ENCODE measurements around the gene PHC1. TPM values are rescaled to one million over a fixed set of nuclear protein-coding genes. Genes with fewer than 3 reads are reported as not detected.
A peak's percentile ranks its signal among the peaks of the same experiment; 100 is the strongest.
"Not testable (repeated sequence)": the region's sequence is repeated elsewhere in the genome, so short reads cannot be mapped to it uniquely, and the experiment has no call there.

Gene PHC1
- total RNA-seq, 1 donor, result 26.9 TPM

DNA sequence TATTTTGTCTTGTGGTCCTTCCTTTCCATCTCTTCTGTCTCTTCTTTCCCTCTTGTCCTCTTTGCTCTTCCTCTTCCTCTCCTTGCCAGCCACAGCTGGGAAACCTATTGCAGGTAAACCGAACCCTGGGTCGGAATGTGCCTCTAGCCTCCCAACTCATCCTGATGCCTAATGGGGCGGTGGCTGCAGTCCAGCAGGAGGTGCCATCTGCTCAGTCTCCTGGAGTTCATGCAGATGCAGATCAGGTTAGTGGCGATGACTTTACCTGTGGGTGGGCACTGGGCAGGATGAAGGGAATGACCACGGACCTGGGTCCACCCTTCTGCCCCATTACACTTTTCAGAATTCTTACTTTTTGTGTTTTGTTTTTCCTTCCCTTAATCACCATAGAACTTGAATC is 8.2 kb downstream of the PHC1 start:
- no peak overlapping the region for H3K4me3 ChIP-seq (ENCODE audit: low read length)
- H3K27me3 ChIP-seq (ENCODE audit: insufficient read depth, low read length), result no peaks in the 10 kb centered on the region
- no peaks in the 10 kb centered on the region for H3K4me1 ChIP-seq (ENCODE audit: insufficient read depth, low read length)
- no peaks in the 10 kb centered on the region for H3K9me3 ChIP-seq (ENCODE audit: low read depth, low read length)

DNA sequence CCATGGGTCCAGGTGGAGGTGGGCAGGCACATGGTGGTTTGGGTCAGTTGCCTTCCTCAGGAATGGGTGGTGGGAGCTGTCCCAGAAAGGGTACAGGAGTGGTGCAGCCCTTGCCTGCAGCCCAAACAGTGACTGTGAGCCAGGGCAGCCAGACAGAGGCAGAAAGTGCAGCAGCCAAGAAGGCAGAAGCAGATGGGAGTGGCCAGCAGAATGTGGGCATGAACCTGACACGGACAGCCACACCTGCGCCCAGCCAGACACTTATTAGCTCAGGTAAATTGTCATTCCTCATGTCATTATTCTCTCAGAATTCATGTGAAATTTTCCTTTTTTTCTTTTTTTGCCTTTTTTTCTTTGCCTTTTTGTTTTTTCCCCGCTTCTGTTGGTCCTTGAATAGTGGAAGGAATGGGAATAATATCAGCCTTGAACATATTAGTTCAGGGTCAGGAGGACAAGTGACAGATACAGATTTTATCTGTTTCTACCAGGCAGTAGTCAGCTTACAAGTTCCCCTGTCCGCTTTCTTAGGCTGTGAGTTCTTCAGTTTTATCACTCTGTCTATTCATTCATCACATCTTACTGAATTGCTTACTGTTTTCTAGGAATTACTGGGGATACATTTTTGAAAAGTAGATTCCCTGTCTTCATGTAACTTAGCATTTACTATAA is 16.5 kb downstream of the PHC1 start:
- H3K4me1 ChIP-seq (ENCODE audit: insufficient read depth, low read length); H3K4me3 ChIP-seq (ENCODE audit: low read length); H3K27me3 ChIP-seq (ENCODE audit: insufficient read depth, low read length); H3K9me3 ChIP-seq (ENCODE audit: low read depth, low read length): not testable (repeated sequence)

DNA sequence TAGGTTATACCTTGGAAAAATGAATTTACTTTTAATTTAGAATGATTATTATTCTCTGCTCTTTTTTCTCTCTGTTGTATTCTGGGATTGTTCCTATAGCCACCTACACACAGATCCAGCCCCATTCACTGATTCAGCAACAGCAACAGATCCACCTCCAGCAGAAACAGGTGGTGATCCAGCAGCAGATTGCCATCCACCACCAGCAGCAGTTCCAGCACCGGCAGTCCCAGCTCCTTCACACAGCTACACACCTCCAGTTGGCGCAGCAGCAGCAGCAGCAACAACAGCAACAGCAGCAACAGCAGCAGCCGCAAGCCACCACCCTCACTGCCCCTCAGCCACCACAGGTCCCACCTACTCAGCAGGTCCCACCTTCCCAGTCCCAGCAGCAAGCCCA is 18.2 kb downstream of the PHC1 start:
- not testable (repeated sequence) for H3K4me3 ChIP-seq (ENCODE audit: low read length); H3K4me1 ChIP-seq (ENCODE audit: insufficient read depth, low read length); H3K9me3 ChIP-seq (ENCODE audit: low read depth, low read length); H3K27me3 ChIP-seq (ENCODE audit: insufficient read depth, low read length)

DNA sequence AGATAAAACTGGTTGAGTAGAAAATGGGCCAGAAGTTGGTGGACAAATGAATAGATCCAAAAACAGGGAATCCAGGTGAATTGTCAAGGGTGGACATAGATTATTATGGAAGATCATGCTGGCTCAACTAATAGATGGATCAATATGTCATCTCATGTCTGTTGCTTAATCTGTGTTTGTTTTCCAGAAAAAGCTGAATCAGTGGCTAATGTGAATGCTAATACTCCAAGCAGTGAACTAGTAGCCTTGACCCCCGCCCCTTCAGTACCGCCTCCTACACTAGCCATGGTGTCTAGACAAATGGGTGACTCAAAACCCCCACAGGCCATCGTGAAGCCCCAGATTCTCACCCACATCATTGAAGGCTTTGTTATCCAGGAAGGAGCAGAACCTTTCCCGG is 19.8 kb downstream of the PHC1 start:
- not testable (repeated sequence) for H3K4me1 ChIP-seq (ENCODE audit: insufficient read depth, low read length); H3K4me3 ChIP-seq (ENCODE audit: low read length); H3K27me3 ChIP-seq (ENCODE audit: insufficient read depth, low read length); H3K9me3 ChIP-seq (ENCODE audit: low read depth, low read length)

DNA sequence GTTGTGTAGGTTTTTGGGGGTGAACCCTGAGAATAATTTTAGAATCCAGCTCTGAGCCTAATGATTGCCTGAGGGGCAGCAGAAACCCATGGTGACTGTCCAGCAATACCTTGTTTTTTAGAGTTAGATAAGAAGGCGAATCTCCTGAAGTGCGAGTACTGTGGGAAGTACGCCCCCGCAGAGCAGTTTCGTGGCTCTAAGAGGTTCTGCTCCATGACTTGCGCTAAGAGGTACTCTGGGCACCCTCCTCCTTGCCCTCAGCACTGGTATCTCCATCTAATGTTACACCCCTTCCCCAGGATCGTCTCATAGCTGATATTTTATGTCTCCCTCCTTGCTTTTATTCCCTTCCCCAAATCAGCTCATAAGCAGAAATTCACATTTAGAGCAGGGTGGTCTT is 22.4 kb downstream of the PHC1 start:
- Histone ChIP-seq H3K27me3 (ENCODE audit: insufficient read depth, low read length) (no peaks in the 10 kb centered on the region), H3K4me1 (ENCODE audit: insufficient read depth, low read length) (no peaks in the 10 kb centered on the region), H3K4me3 (ENCODE audit: low read length) (no peak overlapping the region), H3K9me3 (ENCODE audit: low read depth, low read length) (no peaks in the 10 kb centered on the region)

DNA sequence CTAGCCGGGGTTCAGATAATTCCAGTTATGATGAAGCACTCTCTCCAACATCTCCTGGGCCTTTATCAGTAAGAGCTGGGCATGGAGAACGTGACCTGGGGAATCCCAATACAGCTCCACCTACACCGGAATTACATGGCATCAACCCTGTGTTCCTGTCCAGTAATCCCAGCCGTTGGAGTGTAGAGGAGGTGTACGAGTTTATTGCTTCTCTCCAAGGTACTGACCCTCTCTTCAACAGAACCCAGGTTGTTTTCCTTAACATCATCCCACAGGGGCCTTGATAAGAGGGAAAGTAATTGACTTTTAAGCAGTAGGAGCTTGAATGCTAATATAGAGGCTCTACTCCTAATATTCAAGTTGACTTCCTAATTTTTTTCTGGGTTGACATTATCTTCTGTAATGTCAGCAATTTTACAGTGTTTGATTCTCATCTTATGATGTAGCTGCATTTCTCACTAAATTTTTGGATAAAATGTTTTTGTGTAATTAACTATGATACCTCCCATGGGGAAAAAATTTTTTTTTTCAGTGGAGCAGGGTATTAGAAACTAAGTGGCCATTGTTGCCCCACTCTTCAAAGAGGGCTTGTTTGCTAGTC is 23.6 kb downstream of the PHC1 start:
- H3K9me3 ChIP-seq (ENCODE audit: low read depth, low read length); H3K27me3 ChIP-seq (ENCODE audit: insufficient read depth, low read length); H3K4me3 ChIP-seq (ENCODE audit: low read length); H3K4me1 ChIP-seq (ENCODE audit: insufficient read depth, low read length): not testable (repeated sequence)

DNA sequence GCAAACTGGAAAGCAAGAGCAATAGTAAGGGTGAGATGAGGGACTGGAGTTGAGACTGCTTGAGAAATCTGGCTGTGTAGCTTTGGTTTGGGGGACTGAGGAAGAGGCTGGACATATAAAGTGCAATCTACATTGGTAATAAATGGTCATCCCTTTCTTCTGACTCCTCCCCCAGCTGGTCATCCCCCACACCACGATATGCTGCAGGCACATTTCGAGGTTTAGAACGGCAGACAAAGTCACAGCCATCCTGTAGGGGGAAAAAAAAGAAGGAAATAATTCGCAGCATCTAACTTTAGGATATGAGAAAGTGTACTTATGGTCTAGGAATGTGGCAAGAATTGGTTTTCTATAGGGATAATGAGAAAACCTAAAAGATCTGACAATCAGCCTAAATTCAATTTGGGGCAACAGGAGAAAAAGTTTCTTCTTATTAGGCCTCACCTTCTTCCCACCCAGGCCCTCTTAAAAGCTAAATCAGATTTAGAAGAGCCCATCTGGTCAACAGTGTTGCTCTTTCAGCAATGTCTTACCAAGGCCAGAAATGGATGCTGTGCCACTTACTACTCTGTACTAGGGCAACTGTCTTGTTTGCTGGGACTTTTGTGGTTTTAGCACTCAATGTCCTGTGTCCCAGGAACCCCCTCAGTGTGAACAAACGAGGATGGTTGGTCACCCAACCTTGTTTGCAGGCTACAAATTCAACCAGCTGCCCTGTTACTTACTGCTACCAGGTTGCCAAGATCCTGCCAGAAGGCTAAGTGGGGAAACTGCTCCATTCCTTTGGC is 27.6 kb downstream of the PHC1 start:
- H3K4me1 ChIP-seq (ENCODE audit: insufficient read depth, low read length), result peaks cover 5% of the 10 kb centered on the region
- H3K4me3 ChIP-seq (ENCODE audit: low read length), result no peak overlapping the region
- no peaks in the 10 kb centered on the region for H3K27me3 ChIP-seq (ENCODE audit: insufficient read depth, low read length)
- H3K9me3 ChIP-seq (ENCODE audit: low read depth, low read length), result no peaks in the 10 kb centered on the region

DNA sequence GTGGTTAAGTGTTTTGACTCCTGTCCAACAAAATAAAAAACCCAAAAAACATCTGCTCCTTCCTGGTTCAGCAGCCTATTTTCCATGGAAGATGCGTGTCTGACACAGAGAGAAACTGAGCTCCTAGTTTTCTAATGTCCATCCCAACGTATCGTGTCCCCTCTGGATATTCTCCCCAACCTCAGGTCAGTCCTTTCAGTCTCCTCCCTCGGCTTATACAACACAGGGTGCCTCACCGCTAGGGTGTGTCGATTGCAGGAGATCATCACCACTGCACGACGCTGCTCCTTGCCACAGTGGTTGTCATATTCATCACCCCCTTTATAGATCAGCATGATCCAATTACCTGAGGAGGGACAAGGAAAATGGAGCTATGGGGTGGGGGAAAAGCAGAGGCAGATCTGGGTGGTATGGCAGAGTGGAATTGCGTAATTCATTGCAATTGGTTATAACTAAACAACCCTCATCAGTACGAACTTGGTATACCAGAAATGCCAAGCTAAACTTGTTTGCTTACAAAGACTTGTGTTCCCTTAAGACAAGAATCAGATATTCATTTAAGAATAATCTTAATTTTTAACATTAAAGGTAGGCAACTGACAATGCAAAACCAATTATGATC is 29.4 kb downstream of the PHC1 start:
- peaks cover 22% of the 10 kb centered on the region for H3K4me1 ChIP-seq (ENCODE audit: insufficient read depth, low read length)
- H3K27me3 ChIP-seq (ENCODE audit: insufficient read depth, low read length), result no peaks in the 10 kb centered on the region
- H3K4me3 ChIP-seq (ENCODE audit: low read length), result no peak overlapping the region
- H3K9me3 ChIP-seq (ENCODE audit: low read depth, low read length), result no peaks in the 10 kb centered on the region

DNA sequence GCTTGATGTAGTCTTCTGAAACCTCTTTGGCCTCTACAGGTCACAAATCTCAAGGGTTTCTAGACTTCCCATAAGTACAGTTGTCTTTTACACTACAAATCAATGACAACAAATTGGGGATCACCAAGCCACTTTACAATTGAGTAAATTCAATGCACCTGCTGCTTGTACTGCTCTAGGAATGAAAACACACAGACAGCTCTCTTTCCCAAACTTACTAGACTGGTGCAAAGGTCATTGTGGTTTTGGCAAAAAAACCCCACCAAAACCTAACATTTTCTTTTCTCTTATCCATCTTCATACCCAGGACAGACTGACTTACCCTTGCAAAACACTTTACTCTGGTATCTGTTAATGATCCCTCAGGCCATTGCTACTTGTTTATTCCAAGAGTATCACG is 32.4 kb downstream of the PHC1 start:
- no peaks in the 10 kb centered on the region for H3K9me3 ChIP-seq (ENCODE audit: low read depth, low read length)
- H3K4me1 ChIP-seq (ENCODE audit: insufficient read depth, low read length), result peaks cover 31% of the 10 kb centered on the region
- no peak overlapping the region for H3K4me3 ChIP-seq (ENCODE audit: low read length)
- H3K27me3 ChIP-seq (ENCODE audit: insufficient read depth, low read length), result no peaks in the 10 kb centered on the region

DNA sequence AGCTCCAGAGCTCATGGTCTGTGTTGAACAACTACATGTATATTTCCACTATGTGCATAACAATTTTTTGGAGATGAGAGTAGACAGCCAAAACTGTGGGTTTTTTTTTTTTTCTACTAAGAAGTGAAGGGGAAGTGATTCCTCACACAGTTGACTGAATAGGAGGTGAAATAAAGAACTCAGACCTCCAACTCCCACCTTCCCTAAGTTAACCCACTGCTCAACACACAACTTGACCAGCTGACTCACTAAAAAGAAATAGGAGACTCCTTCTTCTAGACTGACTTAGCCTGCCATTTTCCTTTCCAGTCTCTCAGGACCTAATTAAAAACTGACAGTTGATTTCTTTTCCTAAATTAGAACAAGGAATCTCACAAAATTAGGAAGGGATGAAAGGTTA is 33.4 kb downstream of the PHC1 start:
- no peak overlapping the region for H3K4me3 ChIP-seq (ENCODE audit: low read length)
- peaks cover 40% of the 10 kb centered on the region for H3K4me1 ChIP-seq (ENCODE audit: insufficient read depth, low read length)
- no peaks in the 10 kb centered on the region for H3K27me3 ChIP-seq (ENCODE audit: insufficient read depth, low read length)
- no peaks in the 10 kb centered on the region for H3K9me3 ChIP-seq (ENCODE audit: low read depth, low read length)

DNA sequence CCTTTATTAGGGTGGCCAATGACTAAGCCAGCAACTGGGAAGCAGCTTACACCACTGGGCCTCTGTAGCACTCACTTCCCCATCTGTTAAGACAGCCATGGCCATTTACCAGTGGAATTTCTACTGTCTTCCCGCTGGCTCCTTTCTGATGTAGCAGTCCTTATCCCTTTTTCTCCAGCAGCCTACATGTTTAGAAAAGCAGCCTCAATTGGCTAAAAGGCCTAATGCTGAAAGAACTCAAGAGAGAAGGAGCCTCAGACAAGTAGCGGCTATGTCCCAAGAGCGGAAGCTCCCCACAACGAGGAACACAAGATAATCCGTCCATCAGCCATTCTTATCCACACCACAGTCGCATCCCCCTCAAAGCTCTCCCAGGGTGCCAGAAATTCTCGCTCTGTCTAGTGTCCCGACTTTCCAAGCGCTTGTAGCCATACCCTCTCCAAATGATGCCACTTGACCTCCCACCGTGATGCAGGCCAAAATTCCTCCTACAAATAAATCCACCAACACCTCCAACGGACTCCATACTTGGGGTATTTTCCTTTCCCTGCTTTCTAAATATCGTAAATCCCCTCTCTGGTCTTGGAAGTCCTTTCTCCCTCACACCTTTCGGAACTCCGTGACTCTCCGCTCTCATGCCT is 34.5 kb downstream of the PHC1 start:
- H3K9me3 ChIP-seq (ENCODE audit: low read depth, low read length), result no peaks in the 10 kb centered on the region
- no peaks in the 10 kb centered on the region for H3K27me3 ChIP-seq (ENCODE audit: insufficient read depth, low read length)
- peak overlapping the region; percentile 74 for H3K4me3 ChIP-seq (ENCODE audit: low read length)
- peaks cover 47% of the 10 kb centered on the region for H3K4me1 ChIP-seq (ENCODE audit: insufficient read depth, low read length)

DNA sequence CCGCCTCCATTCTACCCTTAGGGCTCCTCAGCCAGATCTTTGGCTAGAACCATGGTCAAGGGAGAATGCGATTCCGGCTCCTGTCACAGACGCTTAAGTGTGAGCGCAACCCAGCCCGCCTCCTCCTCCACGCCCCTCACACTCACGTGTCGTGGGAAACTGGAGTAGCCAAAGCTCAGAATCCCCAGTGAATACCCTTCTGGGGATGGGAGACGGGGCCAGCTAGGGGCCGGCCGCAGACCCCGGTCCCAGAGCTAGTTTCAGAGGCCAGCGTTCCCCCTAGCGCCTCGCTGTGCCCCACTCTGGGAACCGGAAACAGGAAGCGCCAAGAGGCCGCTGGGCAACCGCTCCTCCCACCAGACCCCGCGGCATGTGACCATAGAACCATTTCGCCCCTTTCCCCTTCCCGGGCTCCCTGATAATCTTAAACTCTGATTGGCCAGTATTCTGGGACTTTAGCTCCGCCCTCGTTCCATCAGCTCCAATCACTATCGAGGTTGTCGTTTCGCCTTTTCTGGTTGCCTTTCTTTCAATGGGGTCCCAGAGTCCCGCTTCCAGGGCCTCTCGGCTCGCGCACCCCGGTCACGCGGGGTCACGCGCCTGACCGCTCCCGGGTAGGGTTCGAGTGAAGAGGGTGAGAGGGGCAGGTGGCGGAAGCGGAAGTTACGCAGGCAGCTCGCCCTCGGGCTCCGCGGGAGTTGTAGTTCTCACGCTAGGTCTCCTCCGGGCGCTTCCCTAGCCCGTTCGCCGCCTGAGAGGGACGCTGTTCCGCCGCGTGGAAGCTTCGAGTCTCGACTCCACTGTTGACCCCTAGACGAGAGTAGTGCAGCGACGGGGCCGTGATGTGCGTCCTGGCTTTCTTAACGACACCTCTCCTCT is 35.3 kb downstream of the PHC1 start, which contains the start of gene M6PR:
TSS of gene M6PR (minus strand) at position 304 of the 879 bp plus-strand sequence. CDS start 3,241 bp downstream, outside the sequence.
- peak within 1 kb of the TSS; percentile 74 for H3K4me3 ChIP-seq (ENCODE audit: low read length)
- H3K4me1 ChIP-seq (ENCODE audit: insufficient read depth, low read length), result peaks cover 47% of the 10 kb centered on the region
- no peaks in the 10 kb centered on the region for H3K9me3 ChIP-seq (ENCODE audit: low read depth, low read length)

DNA sequence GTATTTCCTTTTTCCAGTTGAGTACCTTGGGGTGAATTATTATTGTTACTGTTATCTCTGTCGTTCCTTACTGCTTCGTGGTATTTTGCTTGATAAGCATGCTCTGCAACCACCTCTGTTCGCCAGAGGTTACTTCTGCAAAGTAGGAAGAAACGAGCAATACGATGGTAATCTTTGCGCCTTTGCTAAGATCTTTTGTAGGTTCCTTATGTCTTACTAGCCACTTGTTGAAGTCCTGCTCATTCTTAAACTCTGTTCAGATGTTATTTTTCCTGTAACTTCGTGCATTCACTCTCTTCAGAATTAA is 35.9 kb downstream of the PHC1 start:
- Histone ChIP-seq H3K4me1 (ENCODE audit: insufficient read depth, low read length) (peaks cover 52% of the 10 kb centered on the region), H3K4me3 (ENCODE audit: low read length) (peak overlapping the region; percentile 74), H3K27me3 (ENCODE audit: insufficient read depth, low read length) (no peaks in the 10 kb centered on the region), H3K9me3 (ENCODE audit: low read depth, low read length) (no peaks in the 10 kb centered on the region)

More for the DNA sequence above, 35.3 kb downstream of the PHC1 start, which contains the start of gene M6PR:
- no peaks in the 10 kb centered on the region for H3K27me3 ChIP-seq (ENCODE audit: insufficient read depth, low read length)

DNA sequence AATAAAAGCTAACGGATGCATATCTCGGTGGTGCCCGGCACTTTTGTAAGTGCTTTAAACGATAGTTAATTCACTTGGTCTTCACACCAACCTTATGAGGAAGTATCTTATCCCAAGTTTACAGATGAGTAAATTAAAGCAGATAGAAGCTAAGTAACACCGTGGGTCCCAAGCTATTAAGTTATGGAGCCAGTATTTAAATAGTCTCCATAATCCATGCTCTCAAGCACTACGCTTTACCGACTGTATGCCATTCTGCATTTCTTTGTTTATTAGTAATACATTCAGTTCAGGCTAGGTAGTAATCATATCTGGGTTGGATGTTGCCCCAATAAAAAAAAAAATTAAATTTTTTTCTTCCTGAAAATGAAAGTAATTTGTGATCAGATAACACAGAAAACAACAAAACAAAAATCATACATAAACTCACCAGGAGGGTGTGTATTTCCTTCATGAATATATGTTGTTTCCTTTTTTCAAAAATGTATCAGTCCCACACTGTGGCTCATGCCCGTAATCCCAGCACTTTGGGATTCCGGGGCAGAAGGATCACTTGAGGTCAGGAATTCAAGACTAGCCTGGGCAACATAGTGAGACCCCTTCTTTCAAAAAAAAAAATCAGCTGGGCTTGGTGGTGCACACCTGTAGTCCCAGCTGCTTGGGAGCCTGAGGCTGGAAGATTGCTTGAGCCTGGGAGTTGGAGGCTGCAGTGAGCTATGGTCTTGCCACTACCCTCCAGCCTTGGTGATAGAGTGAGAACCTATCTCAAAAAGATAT is 36.6 kb downstream of the PHC1 start:
- Histone ChIP-seq H3K4me3 (ENCODE audit: low read length) (peak overlapping the region; percentile 74), H3K4me1 (ENCODE audit: insufficient read depth, low read length) (peaks cover 59% of the 10 kb centered on the region)

More for the DNA sequence above, 36.6 kb downstream of the PHC1 start:
- Histone ChIP-seq H3K27me3 (ENCODE audit: insufficient read depth, low read length) (no peaks in the 10 kb centered on the region), H3K9me3 (ENCODE audit: low read depth, low read length) (no peaks in the 10 kb centered on the region)
